GM18505 (cell line): ENCODE results near the gene KRTAP3-3.

Experiments
- ATAC-seq: cut with Tn5 transposase; IDR thresholded peaks from one replicate; pipeline ENCODE4 v1.9.1; 2021; ENCODE audit not compliant: unreplicated experiment
- POLR2A ChIP-seq: IDR thresholded peaks from 4 replicates; pipeline ENCODE4 v1.6.1; 2011; ENCODE audit warnings: borderline replicate concordance; ENCODE audit not compliant: insufficient read depth, insufficient read length; ENCODE audit errors: extremely low read depth

The KRTAP3-3 gene

DNA sequence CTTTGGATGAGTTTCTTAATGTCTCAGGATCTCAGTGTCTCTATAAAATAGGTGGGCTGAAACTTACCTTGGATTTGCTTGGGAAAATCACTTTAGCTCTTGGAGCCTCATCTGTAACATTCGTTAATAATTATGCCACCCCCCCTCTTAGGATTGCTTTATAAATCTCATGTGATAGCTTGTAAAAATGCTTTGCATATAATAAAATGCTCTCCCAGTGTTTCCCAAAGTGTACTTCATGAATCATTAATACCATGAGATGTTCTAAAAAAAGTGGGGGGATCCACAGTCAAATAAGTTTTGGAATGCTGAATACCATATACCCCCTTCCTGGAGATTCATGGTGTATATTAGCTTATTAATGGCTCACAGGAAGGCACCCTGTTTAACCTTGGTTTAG is 32.4 kb downstream of the KRTAP3-3 start:
- no peak for ATAC-seq
- no peak for TF ChIP-seq POLR2A

DNA sequence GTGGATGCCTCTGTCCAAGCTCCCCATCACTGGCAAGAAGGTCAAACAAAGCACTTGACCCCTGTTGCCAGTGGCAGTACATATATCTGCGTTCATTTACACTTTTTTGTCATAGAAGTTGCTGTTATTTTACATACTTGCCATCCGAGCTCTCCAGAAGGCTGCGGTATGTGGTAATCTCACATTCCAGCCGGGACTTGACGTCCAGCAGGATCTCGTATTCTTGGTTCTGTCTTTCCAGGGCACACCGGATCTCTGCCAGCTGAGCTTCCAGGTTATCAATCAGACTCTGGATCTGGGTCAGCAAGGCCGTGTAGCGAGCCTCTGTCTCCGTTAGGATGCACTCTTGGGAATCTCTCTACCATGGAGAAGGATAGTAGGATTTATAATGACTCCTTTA is 33.8 kb downstream of the KRTAP3-3 start:
- ATAC-seq = no peak
- no peak for TF ChIP-seq POLR2A

DNA sequence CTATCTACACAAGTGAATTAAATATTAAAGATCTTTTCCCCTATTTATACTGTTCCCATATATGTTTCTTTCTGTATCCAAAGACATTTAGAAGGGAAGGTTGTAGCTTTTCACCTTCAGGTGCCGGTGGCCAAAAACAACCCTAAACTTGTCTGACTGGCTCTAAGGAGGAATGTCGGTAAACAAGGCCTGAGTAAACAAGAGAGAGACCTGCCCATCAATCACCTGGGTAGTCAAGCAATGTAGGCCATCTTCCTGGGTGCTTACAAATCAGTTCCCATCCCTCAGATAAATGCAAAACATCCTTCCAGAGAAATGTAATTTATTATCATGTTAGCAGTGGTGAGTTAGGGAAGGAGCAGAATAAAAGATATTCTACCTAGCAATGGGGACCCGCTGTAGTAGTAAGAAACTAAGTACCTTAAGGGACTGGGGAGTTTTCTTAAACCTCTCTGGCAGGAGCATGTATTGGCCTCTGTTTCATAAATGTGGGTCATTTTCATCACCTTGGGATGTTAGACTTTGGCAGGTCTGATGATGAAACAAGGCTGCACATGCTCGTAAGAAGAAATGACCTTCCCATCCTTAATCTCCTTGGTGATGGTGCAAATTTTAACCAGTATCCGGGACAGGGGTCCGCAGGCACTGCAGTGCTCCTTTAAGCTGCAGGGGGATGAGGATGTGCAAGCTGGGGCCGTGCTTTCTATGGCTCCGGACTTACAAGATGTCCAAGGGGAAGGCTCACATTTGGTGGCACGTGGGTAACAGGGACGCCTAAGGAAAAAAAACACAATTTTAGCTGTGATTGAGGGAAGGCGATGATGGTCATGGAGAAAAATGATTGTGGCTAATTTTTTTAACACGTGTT is 35.6 kb downstream of the KRTAP3-3 start:
- no peak for TF ChIP-seq POLR2A
- ATAC-seq = no peak

DNA sequence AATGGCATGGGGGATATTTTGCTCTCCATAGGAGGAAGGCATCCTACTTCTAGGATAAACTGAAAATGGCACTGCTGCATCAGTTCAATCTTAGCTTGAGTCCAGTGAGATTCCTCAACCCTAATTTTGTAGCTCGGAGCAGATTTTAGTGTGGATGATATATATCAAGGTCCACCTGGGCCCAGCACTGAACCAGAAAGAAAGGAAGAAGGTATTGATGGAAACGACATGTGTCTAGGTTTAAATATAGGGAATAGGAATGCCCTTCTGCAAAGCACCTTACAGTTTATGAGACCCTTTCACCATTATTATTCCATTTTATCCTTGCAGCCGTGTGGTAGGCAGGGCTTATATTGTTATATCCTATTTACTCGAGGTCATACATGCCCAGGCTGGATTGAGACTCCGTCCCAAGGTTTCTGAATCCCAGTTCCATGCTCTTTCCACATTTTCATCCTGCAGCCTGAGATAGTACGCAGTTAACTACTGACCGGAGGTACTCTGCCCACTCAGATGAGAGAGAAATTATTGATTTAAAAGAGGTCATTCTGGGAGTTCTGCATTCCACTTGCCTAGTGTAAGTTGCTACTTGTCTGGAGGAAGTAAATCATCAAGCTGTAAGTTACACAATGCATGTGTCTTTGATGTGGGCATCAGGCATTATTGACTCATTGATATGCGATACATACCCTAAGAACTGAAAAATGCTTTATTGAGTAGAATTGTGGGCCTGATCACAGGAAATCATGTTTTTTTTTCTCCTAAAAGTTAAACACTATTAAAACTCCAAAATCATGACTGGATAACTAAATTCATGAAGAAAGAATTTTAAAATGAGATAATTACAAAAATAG is 37.3 kb downstream of the KRTAP3-3 start:
- no peak for TF ChIP-seq POLR2A
- no peak for ATAC-seq

DNA sequence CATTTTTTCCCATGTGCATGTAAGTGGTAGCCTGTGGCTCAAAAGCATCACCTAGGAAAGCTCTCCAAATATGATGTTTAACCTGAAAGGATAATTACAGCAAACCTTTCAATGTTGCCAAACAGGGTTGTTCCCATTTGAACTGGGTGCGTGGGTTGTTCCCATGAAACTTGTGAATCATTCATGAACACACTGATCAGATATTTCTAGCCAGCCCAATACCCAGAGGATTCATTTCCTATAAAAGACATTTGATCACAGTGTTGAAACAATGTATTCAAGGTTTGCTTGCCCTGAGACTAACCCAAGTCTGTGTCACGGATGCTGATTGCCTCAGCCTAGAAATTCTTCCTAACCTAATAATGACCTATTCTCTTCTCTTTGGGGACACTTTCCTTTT is 40.1 kb downstream of the KRTAP3-3 start:
- ATAC-seq = no peak
- no peak for TF ChIP-seq POLR2A

DNA sequence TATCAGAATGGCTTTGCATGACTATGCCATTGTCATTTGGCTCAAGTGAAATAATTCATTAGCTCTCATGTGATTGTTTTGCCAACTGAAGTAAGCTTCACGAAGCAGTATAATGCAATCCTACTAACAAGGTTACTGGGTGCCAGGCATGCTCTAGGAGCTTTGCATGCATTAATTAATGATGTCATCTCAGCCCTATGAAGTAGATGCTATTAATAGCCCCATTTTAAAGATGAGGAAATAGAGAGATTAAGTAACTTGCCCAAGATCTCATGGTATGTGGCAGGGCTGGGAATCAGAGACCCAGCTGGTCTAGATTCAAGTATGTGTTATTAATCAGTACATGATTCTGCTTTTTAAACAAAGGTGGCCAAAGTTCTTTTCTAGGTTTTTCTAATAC is 41.3 kb downstream of the KRTAP3-3 start:
- no peak for ATAC-seq
- TF ChIP-seq POLR2A = no peak

DNA sequence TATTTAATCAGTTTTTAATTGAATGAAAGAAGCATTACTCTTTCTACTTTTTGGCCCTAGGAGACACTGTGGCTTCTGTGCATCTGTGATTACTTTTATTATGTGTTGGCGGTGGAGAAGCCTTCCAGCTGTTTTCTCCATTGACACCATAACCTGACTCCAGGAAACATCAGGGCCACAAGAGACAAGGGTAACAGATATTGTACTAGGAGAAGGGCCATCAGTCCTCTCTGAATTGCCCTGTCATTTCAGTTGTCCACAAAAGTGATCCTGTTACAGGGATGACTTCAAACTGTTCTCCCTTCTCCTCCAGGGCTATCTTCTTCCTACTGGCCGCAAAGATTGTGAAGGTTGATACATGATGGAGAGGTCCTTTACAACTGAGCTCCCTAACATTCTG is 41.8 kb downstream of the KRTAP3-3 start:
- no peak for ATAC-seq

DNA sequence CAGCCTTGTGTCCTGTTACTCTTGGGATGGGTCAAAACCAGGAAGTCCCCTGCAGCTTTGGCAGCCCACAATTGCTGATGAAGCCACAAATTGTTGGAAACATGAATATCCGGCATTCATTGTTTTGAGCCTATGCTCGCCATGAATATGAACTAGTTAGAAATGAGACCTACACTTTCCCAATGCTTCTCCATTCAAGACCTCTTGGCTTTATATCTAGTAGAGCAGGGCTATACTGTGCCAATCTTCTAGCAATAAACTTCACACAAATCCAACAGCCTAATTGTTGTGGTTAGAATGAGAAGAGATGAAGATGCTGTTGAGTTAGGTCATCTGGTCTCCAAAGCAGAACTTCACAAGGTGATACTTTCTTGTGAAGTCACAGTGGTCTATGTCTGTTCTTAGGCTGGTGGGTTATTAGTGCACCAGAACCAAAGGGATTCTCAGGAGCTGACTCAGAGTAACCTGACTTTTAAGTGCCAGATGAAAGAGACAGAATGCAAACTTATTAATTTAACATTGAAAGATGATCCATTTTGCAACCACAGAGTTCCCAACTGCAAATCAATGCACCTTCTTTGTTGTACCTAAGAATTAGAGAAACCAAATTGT is 42.8 kb downstream of the KRTAP3-3 start:
- TF ChIP-seq POLR2A = no peak

More for the DNA sequence above, 41.8 kb downstream of the KRTAP3-3 start:
- TF ChIP-seq POLR2A = no peak

DNA sequence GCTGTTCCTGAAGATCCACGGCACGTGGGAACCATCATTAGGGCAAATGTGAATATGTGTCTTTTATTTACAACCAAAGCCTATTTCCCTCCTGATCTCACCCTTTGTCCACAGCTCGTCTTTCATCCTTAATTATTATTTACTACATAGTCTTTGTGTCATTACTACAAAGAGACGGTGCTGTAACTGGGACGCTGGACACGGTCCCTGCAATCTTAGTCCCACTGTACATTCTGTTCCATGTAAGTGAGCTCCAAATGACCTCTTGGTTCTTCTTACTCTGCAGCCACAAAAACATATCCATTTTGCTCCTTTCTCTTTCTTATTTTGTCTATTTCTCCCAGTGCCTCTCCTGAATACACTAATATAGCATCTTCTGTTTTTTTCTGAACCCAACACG is 43.8 kb downstream of the KRTAP3-3 start:
- no peak for ATAC-seq

More for the DNA sequence above, 42.8 kb downstream of the KRTAP3-3 start:
- ATAC-seq = no peak

DNA sequence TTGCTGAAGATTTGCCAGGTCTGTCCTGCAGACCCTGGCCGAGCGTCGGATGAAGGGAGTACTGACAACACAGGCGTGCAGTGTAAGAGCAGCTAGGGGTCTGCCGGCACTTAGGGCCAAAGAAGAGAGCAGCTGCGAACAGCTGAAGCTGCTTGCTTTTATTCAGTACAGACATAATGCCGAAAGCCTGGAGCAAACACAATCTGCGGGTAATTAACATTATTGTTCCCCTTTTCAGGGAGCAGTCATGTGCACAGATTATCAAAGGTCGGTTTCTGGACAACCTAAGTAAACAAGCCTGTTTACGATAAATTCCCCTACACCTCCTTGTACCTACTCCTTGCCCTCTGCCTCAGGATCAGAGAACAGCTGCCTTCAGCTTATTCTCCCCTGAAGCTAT is 44.5 kb downstream of the KRTAP3-3 start:
- no peak for ATAC-seq
- no peak for TF ChIP-seq POLR2A

More for the DNA sequence above, 43.8 kb downstream of the KRTAP3-3 start:
- no peak for TF ChIP-seq POLR2A

DNA sequence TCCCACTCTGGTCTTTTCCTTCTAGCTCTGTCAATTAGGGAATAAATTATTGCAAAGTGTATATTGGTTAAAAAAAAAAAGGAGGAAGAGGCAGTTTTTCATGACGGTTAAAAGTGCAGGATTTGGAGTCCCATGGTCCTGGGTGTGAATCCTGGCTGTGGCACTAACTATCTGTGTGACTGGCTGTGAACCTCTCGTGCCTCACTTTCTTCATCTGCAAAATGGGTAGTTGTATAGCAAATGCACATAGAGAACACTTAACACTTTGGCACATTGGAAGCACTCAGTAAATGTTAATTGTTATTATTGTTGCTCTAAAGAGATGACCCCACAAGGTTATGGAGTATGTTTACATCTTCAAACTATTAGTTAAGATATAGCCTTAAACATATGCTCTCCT is 46.0 kb downstream of the KRTAP3-3 start:
- ATAC-seq = no peak
- TF ChIP-seq POLR2A = no peak

DNA sequence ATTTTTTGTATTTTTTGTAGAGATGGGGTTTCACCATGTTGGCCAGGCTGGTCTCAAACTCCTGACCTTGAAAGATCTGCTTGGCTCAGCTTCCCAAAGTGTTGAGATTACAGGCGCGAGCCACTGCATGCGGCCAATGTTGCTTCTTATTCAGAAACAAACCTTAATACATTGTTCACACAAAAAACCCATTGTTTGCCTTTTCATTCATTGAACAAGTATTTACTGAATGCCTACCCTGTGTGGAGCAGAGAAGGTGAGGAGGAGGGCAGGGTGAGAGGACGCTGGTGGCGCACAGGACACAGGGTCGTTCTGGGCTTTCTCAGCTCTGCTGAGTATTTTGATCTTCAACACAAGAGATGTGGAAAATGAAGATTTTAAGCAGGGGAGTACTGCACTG is 48.5 kb downstream of the KRTAP3-3 start:
- no peak for TF ChIP-seq POLR2A
- no peak for ATAC-seq

DNA sequence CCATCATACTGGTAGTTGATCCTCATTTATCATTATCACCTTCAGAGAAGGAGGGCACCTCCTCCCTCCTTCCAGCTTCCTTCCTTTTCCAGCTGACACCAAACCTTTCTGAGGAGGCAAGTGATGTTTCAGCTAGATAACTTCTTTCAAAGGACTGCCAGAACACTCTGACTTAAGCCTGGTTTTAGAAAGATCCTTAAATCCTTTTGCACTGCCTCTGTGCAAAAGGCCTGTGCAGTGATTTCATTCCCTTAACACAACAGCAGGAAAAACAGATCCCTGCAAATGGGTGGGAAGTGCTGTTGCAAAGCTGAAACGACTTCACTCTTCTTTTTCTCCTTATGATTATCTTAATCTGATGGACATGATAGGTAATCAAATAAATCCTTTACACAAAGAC is 49.4 kb downstream of the KRTAP3-3 start:
- TF ChIP-seq POLR2A = no peak
- no peak for ATAC-seq
